AML-193 (cell line): ENCODE data around the gene DOK6.

Experiments
- DNase-seq, 2 experiments: peaks; one replicate each; lab custom pipeline; 2025; lab: John Stamatoyannopoulos, UW

DOK6 gene

DNA sequence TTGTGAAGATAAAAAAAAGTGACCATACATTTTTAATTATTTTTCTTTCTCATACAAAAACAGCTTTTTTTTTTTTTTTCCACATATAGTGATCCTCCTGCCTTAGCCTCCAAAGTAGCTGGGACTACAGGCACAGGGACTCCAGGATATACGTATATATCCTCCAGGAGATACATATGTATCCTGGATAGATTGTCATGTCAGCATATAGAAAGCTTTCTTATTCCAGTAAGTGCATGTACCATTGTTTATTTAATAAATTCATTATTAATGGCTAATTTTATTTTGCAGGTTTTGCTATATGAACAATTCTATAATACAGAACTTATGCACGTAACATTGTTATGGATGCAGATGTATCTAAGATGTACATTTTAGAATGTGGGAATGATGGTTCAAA lies 138.7 kb downstream of the DOK6 start:
- no peak for DNase-seq

DNA sequence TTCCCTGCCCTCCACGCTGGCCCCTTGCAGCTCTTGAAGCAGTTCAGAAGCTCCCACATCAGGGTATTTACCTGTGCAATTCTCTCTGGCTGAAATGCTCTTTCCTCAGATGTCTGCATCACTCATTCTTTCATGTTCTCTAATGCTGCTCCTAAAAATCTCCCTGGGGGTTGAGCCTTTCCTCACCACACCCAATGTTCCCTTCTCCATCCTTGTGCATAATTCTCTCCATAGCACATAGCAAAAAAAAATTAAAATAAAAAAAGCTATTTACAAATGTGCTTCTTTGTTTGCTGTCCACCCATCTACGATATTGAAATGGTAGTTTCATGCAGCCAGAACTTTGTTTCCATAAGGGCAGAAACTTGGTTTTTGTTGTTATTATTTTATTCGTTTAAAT lies 155.5 kb downstream of the DOK6 start:
- DNase-seq, result no peak

DNA sequence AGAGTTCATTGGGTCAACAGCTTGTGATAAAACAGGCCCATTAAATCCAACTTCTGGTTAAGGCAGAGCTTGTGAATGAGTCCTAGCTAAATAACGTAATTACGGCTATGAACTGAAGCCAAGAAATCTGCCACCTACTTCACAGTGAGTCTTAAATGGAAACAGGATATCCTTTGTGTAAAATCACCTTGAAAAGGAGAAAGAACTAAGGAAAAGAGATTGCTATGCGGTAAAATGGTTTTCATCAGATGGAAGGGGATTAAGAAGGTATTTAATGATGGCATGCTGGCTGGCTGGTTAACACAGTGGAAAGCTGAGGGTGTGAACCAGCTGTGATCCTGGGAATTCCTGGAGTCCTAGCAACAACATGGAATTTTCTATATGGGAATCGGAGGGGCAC lies 156.6 kb downstream of the DOK6 start:
- no peak for DNase-seq

DNA sequence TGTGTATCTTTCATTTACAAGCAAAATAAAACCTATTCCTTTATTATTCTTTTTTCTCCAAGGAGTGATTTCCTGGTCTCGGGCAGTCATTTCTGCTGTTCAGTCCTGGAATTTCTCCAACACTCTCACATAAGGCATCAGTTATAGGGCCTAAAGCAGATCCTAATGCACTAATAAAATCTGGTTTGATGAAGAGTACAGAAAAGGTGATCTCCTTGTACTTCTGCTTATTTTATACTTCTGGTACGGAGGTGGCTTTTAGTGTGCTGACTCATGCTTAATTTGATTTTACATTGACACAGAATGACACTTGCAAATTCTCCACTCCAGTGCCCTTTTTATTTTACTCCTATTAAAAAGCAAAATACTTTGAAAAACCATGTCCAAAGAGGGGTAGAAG lies 157.4 kb downstream of the DOK6 start:
- DNase-seq, result no peak

DNA sequence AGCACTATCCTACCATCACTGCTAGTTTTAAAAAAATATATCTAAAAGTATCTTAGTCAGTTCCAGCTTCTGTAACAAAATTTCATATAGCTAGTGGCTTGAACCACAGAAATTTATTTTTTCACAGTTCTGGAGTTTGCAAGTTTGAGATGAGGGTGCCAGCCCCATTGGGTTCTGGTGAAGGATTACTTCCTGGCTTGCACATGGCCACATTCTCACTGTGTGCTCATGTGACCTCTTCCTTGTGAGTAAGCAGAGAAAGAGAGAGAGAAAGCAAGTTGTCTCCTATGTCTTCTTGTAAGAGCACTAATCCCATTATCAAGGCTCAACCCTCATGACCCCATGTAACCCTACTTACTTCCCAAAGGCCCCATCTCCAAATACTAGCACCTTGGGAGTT lies 158.9 kb downstream of the DOK6 start:
- DNase-seq, result no peak

DNA sequence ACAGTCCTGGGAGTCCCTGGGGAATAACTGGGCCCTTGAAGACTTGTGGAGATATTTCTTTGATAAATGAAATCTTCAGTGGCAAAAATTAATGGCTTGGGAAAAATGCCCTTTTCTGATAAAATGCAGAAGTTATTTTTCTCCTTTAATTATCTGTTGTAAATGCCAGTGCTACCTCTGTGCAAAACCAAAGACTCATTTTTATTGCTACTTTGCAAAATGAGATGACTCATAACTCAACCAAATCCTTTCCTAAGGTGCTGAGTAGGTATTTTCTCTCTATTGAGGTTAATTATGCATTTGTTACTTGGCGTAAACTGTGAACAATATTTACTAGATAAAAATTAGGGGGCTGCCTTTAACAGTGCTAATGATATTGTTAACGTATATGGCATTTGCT lies 163.9 kb downstream of the DOK6 start:
- no peak for DNase-seq

- DNase-seq, result no peak
Measured at GRCh38 chr18:69567813-69568488, 167.3 kb downstream of the DOK6 start.

DNA sequence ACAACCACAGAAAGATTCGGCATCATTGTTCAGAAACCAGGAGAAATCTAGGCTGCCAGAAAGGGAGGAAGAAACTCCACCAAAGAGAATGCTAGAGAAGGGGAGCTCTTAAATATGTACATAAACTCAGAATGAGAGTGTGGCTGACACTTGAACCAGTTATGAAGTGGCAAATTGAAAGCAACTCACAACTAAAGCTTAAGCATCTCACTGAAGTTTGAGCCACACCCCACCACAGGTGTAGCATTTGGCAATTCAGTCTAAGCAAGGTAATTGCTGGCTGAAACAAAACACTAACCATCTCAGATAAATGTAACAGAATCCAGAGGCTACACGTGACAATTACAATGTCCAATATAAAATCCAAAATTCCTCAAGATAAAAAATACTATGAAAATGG lies 168.4 kb downstream of the DOK6 start:
- DNase-seq, result no peak

DNA sequence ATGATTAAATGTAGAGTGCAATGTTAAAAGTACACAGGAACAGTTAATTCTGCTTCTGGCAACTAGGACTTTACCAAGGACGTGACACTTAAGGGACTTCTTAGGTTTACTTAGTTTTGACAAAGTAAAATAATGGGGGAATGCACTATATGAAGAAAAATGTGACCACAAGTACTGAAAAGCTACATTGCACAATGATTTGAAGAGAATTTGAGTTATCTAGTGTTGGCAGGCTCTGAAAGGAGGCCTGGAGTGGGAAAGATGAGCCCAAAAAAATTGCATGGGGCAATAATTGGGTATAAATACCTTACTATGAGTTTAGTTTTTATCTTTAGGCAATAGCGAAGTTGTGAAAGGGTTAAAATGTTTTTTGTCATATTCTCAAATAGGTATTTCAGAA lies 173.7 kb downstream of the DOK6 start:
- no peak for DNase-seq

GRCh38 chr18:69580107-69580506 lies 179.4 kb downstream of the DOK6 start:
- peak; percentile 6 to 14 for DNase-seq

- DNase-seq, result no peak
Measured at GRCh38 chr18:69584429-69584828, 183.7 kb downstream of the DOK6 start.

DNA sequence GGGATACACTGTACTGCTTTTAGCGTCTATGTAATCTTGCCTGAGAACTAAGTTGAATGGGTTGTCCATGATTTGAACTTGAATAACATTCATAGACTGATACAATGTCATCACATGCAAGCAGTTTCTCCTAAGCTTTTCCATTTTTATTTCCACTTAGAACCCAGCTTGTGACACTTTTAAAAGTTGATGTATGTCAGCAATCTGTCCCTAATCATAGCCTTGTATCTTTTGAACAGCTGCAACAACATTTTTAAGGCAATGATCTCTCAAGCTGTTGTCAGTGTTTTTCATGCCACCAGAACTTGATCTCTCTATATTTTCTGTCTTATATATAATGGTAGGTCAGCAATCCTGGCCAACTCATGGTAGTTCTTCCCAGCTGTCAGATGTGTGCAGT lies 185.0 kb downstream of the DOK6 start:
- no peak for DNase-seq

GRCh38 chr18:69586537-69586936 lies 185.8 kb downstream of the DOK6 start:
- no peak for DNase-seq

- no peak for DNase-seq
Measured at GRCh38 chr18:69588301-69588700, 187.6 kb downstream of the DOK6 start.

GRCh38 chr18:69590150-69590549 lies 189.5 kb downstream of the DOK6 start:
- no peak for DNase-seq

DNA sequence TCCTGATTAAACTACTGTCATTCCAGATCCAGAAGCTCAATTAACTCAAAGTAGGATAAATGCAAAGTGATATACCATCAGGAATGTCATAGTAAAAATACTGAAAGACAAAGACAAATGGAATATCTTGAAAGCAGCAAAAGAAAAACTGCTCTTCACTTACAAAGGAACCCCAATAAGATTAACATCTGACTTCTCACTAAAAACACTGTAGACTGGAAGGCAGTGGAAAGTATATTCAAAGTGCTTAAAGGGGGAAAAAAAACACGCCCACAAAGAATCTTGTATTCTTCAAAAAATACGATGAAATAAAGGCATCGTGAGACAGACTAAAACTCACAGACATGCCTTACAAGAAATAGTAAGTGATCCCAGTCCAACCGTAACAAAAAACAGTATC lies 195.7 kb downstream of the DOK6 start:
- no peak for DNase-seq

DNA sequence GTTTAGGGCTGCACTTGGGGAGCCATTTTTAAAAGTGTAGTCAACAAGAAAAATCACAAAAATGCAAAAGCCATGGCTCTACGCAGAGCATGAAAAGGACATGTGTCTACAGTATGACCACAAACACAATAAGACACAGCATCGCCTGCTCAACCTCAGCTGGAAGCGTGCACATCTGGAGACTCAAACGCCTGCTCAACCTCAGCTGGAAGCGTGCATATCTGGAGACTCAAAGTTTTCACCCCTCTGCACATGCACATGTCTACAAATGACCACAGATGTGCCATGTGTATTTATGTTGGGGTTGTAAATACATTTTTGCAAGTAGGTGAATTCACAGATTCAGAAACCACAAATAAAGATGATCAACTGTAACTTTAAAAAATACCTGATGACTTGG lies 196.9 kb downstream of the DOK6 start:
- DNase-seq, result no peak

DNA sequence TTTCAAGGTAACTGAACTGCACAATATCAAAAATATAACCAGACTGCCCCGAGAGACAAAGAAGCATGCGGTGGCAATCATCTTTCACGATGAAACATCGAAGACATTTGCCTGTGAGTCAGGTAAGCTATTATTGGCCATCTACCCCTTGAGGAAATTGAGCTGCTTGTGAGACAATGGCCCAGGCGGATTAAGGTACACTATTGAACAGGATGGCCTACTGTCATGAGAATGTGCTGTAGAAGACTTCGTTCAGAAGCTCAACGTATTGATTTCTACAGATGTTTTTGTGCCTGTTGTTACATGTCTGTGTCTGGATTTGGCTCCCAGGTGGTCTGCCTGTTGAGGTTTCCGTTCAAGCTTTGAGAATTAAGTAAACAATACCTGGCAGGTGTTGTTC lies 198.7 kb downstream of the DOK6 start:
- DNase-seq, result no peak

- no peak for DNase-seq
Measured at GRCh38 chr18:69612242-69612641, 211.6 kb downstream of the DOK6 start.

DNA sequence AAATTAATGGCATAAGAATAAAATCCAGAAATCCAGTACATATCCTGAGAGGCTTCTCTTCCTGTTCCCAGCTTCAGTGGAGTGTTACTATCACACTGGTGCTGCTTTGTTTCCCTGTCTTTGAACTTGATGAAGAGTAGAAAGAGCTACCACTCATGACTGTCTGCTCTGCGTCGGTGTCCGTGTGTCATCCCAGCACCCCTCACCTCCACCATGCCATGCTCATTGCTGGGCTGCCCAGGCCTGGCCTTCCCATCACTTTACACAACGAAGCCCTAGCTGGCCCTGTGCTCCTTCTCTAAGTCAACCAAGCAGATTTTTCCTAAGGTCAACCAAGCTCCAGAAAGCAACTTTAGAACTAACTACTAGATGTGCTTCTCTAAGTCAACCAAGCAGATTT lies 215.4 kb downstream of the DOK6 start:
- DNase-seq, result no peak

DNA sequence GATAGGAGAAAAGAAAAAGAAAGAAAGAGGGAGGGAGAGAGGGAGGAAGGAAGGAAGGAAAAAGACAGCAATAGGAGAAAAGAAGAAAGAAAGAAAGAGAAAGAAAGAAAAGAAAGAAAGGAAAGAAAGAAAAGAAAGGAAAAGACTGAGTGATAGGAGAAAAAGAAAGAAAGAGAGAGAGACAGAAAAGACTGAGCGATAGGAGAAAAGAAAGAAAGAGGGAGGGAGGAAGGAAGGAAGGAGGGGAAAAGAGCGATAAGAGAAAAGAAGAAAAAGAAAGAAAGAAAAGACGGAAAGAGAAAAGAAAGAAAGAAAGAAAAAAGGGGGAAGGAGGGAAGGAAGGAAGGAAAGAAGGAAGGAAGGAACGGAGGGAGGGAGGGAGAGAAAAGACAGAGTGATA lies 216.7 kb downstream of the DOK6 start:
- no peak for DNase-seq

GRCh38 chr18:69617888-69618287 lies 217.2 kb downstream of the DOK6 start:
- no peak for DNase-seq

- no peak for DNase-seq
Measured at GRCh38 chr18:69622184-69622583, 221.5 kb downstream of the DOK6 start.

DNA sequence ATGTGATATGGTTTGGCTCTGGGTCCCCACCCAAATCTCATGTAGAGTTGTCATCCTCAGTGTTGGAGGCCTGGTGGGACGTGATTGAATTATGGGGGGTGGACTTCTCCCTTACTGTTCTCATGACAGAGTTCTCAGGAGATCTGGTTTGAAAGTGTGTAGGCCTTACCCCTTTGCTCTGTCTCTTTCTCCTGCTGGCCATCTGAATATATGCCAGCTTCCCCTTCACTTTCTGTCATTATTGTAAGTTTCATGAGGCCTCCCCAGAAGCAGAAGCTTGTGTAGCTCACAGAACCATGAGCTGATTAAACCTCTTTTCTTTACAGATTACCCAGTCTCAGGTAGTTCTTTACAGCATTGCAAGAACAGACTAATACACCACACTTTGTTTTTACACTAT lies 222.3 kb downstream of the DOK6 start:
- no peak for DNase-seq

GRCh38 chr18:69626171-69626570 lies 225.5 kb downstream of the DOK6 start:
- no peak for DNase-seq
